Small intestine (tissue), 7 donors: ENCODE results near the gene CENPO. TPM values are rescaled to one million over a fixed set of nuclear protein-coding genes. Genes with fewer than 3 reads are reported as not detected.

ENCODE experiments used
- DNase-seq, 2 donors: peaks; one replicate each; pipeline versions ENCODE4 v3.0.0 to v3.0.0-alpha.2; 2013
- FAIRE-seq: peaks from 2 replicates; lab custom pipeline; 2012; peaks lifted over from hg19 to GRCh38; lab: Jason Lieb, UNC
- H3K27ac ChIP-seq, 3 donors: one replicate each; pipeline ENCODE4 v1.5.1; 2013; ENCODE audit warnings: low read length in 2 of 3, mild to moderate bottlenecking in 2 of 3, control low read depth in 1 of 3, inconsistent platforms in 1 of 3, low read depth in 1 of 3, moderate library complexity in 1 of 3
- H3K27me3 ChIP-seq, 3 donors: one replicate each; pipeline ENCODE4 v1.6.1; 2013; ENCODE audit warnings: low read length in 3 of 3, inconsistent platforms in 1 of 3; ENCODE audit not compliant: control insufficient read depth in 3 of 3, insufficient read depth in 3 of 3
- H3K36me3 ChIP-seq, 3 donors: one replicate each; pipeline ENCODE4 v1.6.1; 2013; ENCODE audit warnings: low read length in 3 of 3, inconsistent platforms in 1 of 3, low read depth in 1 of 3, mild to moderate bottlenecking in 1 of 3, moderate library complexity in 1 of 3; ENCODE audit not compliant: control insufficient read depth in 3 of 3, insufficient read depth in 2 of 3
- H3K4me1 ChIP-seq, 3 donors: one replicate each; pipeline ENCODE4 v1.6.1; 2013; ENCODE audit warnings: low read length in 2 of 3, inconsistent platforms in 1 of 3, low read depth in 1 of 3, mild to moderate bottlenecking in 1 of 3, moderate library complexity in 1 of 3; ENCODE audit not compliant: control insufficient read depth in 3 of 3, insufficient read depth in 2 of 3
- H3K4me3 ChIP-seq, 3 donors: one replicate each; pipeline ENCODE4 v1.5.1; 2013; ENCODE audit warnings: low read length in 3 of 3, control low read depth in 1 of 3, inconsistent platforms in 1 of 3, low read depth in 1 of 3, mild to moderate bottlenecking in 1 of 3, moderate library complexity in 1 of 3
- H3K9me3 ChIP-seq, 2 donors: one replicate each; pipeline ENCODE4 v1.6.1; 2013; ENCODE audit warnings: low read depth in 1 of 2, low read length in 1 of 2; ENCODE audit not compliant: control insufficient read depth in 2 of 2, insufficient read depth in 1 of 2
- WGBS, 3 donors: extraction: QIAGEN DNeasy Blood & Tissue Kit; methylation state at CpG; one replicate each; pipeline ENCODE4 v1.1.7; 2013; 5-methylcytosine and 5-hydroxymethylcytosine counted together
- polyA plus RNA-seq, 4 donors: library from polyadenylated mRNA; stranded (reverse) in 3 of 4; unstranded in 1 of 4; fragments of 200-250 nt in 3 of 4; fragments of 120-200 nt in 1 of 4; gene quantifications; one replicate each; pipeline versions ENCODE4 v1.2.1 to v1.2.3, GENCODE V29; 2013
- donor health status: healthy with polysubstance abuse.
- donor health status: control.
- donor health status: control.
- donor health status: Bipolar disorder and iron deficiency.
- donor health status: healthy.

CENPO gene
- polyA plus RNA-seq, 4 donors: 1.4 to 10.4 (median 5.9) TPM

- no peak overlapping the region for H3K4me3 ChIP-seq
- no peak for DNase-seq
- H3K27ac ChIP-seq: no peak overlapping the region
- H3K36me3 ChIP-seq: peaks cover 0 to 5% (median 0%) of the 10 kb centered on the region in 3 donors
- 92 to 97% (median 95%) methylated on average over 13 of the region's 13 CpGs for WGBS, 3 donors
- H3K9me3 ChIP-seq: no peaks in the 10 kb centered on the region
- H3K4me1 ChIP-seq: peaks cover 0 to 21% (median 0%) of the 10 kb centered on the region in 3 donors
- H3K27me3 ChIP-seq: no peaks in the 10 kb centered on the region
- FAIRE-seq: no peak
These were observed 65.8 kb downstream of the CENPO start for GRCh38 chr2:24858996-24859395.

DNA sequence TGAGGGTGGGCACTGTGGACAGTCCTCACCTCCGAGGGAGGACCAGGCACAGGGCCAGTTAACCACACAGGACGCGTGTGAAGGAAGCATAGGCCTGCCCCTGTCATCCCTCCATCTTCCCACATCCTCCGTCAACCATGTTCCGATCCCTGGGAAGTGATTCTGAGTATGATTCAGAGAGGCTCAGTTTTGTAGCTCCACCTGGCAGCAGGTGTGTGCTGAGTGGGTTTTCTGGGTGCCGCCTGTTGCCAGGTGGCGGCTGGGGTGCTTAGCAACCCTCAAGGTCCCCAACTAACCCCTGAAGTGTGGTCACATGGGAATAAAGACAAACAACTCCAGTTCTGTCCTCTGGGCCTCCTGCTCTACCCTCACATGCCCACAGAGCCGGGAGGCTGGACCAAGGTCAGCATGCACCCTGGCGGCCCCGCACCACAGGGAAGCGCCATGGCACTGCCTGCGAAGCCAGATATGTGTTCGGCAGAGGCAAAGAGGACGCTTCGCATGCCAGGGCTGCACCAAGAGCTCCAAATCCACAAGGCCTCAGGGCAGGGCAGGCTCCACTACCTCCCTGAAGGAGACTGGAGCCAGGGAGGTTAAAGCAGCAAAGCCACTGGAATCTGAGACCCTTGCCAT is 66.9 kb downstream of the CENPO start:
- WGBS, 3 donors: 32 to 75% (median 54%) methylated on average over 15 of the region's 15 CpGs
- DNase-seq: peak; percentile 20 to 28
- no peak for FAIRE-seq

DNA sequence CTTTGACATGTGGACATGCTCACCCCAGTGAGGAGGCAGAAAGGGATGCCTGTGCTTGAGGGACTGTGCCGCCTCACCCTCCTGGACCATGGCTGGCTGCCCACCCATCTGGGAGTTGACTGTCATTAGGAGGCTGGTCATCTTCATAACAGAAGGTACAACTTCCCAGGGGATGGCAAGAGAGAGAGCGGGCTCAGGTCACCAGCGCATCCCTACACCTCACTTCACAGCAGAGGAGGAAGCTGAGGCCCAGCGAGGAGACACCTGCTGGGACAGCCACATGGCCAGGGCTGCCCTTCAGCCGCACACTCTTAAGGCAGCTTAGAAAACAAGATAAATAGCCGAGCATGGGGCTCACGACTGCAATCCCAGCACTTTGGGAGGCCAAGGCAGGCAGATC is 67.4 kb downstream of the CENPO start:
- Histone ChIP-seq H3K27ac (no peak overlapping the region), H3K36me3 (peaks cover 0 to 5% (median 0%) of the 10 kb centered on the region in 3 donors), H3K9me3 (no peaks in the 10 kb centered on the region), H3K4me3 (no peak overlapping the region), H3K27me3 (no peaks in the 10 kb centered on the region), H3K4me1 (peaks cover 0 to 15% (median 0%) of the 10 kb centered on the region in 3 donors)
- WGBS, 3 donors: 94 to 98% (median 95%) methylated on average over 7 of the region's 7 CpGs
- DNase-seq (no peak), FAIRE-seq (no peak)

More for the DNA sequence above, 66.9 kb downstream of the CENPO start:
- peaks cover 0 to 5% (median 0%) of the 10 kb centered on the region in 3 donors for H3K36me3 ChIP-seq
- H3K27ac ChIP-seq: no peak overlapping the region
- H3K4me3 ChIP-seq: no peak overlapping the region
- H3K9me3 ChIP-seq: no peaks in the 10 kb centered on the region
- no peaks in the 10 kb centered on the region for H3K27me3 ChIP-seq
- peaks cover 0 to 20% (median 0%) of the 10 kb centered on the region in 3 donors for H3K4me1 ChIP-seq

GRCh38 chr2:24861500-24861899 is 68.3 kb downstream of the CENPO start:
- Histone ChIP-seq H3K27me3 (no peaks in the 10 kb centered on the region), H3K27ac (peak overlapping the region in 1 of 3 donors; percentile 2), H3K4me3 (no peak overlapping the region), H3K36me3 (peaks cover 0 to 4% (median 0%) of the 10 kb centered on the region in 3 donors), H3K9me3 (no peaks in the 10 kb centered on the region), H3K4me1 (peaks cover 0 to 6% (median 0%) of the 10 kb centered on the region in 3 donors)
- no peak for DNase-seq
- no peak for FAIRE-seq
- WGBS, 3 donors: 83 to 90% (median 86%) methylated on average over 11 of the region's 11 CpGs

GRCh38 chr2:24863641-24864040 is 70.4 kb downstream of the CENPO start:
- DNase-seq (no peak), FAIRE-seq (no peak)
- WGBS, 3 donors: 81 to 86% (median 81%) methylated on average over 3 of the region's 3 CpGs
- Histone ChIP-seq H3K4me3 (no peak overlapping the region), H3K4me1 (no peaks in the 10 kb centered on the region), H3K27ac (no peak overlapping the region), H3K9me3 (no peaks in the 10 kb centered on the region), H3K36me3 (peaks cover 0 to 5% (median 0%) of the 10 kb centered on the region in 3 donors), H3K27me3 (no peaks in the 10 kb centered on the region)

DNA sequence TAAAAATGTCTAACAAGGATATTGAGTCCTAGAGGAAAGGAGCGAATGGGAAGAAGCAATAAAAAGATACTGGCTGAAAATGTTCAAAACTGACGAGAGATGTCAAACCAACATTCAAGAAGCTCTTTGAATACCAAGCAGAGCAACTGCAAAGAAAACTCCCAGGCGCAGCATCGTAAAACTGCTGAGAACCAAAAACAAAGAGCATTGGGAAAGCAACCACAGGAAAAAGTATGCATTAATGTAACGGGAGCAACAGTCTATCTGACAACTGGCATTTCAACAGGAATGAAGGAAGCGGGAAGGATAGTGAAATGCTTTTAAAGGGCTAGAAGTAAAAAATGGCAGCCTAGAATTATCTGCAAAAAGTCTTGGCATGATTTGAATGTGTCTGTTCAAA is 73.7 kb downstream of the CENPO start:
- H3K9me3 ChIP-seq: no peaks in the 10 kb centered on the region
- peaks cover 0 to 12% (median 0%) of the 10 kb centered on the region in 3 donors for H3K36me3 ChIP-seq
- 92 to 98% (median 94%) methylated on average over 6 of the region's 6 CpGs for WGBS, 3 donors
- H3K4me3 ChIP-seq: no peak overlapping the region
- H3K27ac ChIP-seq: no peak overlapping the region
- FAIRE-seq (no peak), DNase-seq (no peak)
- no peaks in the 10 kb centered on the region for H3K4me1 ChIP-seq
- H3K27me3 ChIP-seq: no peaks in the 10 kb centered on the region

GRCh38 chr2:24870440-24870839 is 77.2 kb downstream of the CENPO start:
- Histone ChIP-seq H3K9me3 (no peaks in the 10 kb centered on the region), H3K4me1 (peaks cover 0 to 6% (median 0%) of the 10 kb centered on the region in 3 donors), H3K4me3 (no peak overlapping the region), H3K27me3 (no peaks in the 10 kb centered on the region), H3K27ac (no peak overlapping the region), H3K36me3 (peaks cover 0 to 22% (median 0%) of the 10 kb centered on the region in 3 donors)
- FAIRE-seq (no peak), DNase-seq (no peak)
- 92 to 97% (median 94%) methylated on average over 5 of the region's 5 CpGs for WGBS, 3 donors

GRCh38 chr2:24870891-24871705 is 77.9 kb downstream of the CENPO start:
- WGBS, 3 donors: 85 to 93% (median 91%) methylated on average over 16 of the region's 16 CpGs
- Histone ChIP-seq H3K27ac (peak overlapping the region in 2 of 3 donors; percentile 15 to 42), H3K4me3 (no peak overlapping the region), H3K4me1 (peaks cover 0 to 6% (median 0%) of the 10 kb centered on the region in 3 donors), H3K27me3 (no peaks in the 10 kb centered on the region), H3K9me3 (no peaks in the 10 kb centered on the region), H3K36me3 (peaks cover 0 to 22% (median 0%) of the 10 kb centered on the region in 3 donors)
- FAIRE-seq (no peak), DNase-seq (no peak)
